GM19455 (cell line): ENCODE measurements around the gene TGFB2.

Source experiments
- ATAC-seq: cut with Tn5 transposase; IDR thresholded peaks from one replicate; pipeline ENCODE4 v1.9.1; 2021; ENCODE audit not compliant: unreplicated experiment

The TGFB2 gene

DNA sequence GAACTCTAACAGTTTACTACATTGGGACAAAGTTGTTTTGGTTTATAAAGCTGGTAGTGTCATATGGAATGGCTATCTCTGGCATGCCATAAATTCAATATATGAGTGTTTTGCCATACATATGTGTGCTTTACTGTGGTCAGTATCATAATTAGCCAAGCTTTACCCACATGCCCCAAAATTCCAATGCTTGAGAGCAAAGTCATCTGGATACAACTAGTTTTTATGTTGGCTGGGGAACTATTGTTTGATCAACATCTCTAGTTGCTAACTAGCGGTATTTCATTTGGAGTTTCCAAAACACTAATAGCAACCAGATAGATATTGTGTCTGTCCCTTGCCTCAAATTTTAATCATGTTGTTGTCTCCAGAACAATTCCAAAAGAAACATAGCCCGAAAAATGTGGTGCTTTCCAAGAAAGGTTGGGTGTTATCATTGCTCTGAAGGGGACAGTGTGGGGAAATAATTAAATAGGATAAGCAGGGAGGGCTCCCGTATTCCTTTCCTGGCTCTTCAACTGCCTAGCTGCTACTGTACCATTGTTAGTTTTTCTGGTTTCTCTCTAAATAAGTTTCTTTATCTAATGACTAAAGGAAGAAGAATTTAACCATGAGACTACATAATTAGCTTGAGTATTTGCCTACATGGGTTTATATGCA lies 136.1 kb downstream of the TGFB2 start:
- ATAC-seq: no peak

DNA sequence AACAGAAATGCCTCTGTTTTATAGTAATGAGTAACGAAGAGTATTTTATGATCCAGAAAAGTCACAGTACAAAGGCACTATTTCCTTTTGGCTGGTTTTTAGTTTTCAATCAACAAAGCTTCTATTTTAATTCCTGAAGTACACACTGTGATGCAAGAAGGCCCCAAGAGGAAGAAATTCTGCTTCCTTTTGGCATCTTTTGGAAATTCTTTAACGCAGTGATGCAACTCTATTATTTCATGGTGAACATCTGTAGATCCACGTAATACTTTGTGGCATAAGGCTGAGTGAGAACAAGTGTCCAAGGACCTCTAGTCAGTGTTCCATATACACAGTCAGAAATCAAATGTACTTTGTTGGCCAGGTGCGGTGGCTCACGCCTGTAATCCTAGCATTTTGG lies 137.5 kb downstream of the TGFB2 start:
- ATAC-seq: no peak

DNA sequence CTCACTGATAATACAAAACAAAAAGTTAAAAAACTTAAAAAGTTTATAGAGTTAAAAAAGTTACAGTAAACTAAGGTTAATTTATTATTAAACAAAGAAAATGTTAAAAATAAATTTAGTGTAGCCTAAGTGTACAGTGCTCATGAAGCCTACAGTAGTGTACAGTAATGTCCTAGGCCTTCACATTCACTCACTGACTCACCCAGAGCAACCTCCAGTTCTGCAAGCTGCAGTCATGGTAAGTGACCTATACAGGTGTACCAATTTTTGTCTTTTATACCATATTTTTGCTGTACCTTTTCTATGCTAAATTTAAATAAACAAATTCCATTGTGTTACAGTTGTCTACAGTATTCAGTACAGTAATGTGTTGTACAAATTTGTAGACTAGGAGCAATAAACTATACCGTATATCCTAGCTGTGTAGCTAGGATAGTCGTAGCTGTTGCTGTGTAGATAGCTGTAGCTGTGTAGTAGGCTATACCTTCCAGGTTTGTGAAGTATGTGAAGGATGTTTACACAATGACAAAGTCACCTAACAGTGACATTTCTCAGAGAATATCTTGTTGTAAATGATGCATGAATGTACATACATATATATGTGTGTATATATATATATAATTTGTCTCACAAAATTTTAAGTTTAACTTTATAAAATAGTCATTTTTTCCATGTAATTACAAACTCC lies 140.2 kb downstream of the TGFB2 start:
- no peak for ATAC-seq

DNA sequence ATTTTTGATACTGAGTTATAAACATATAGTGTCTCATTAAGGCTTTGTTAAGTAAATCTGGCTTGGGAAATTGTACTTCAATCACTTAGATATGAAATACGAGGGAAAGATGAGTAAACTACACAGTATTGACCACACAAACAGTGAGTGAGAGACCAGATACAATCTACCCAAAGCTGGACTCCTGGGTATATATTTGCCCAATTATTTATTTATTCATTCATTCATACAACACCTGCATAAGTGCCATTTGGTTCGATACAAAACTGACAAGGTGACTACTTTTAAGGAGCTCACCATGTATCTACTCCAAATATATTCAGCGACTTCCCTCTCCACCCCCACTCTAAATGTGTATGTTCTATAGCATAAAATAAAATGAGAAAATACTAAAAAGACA lies 143.4 kb downstream of the TGFB2 start:
- ATAC-seq: no peak

DNA sequence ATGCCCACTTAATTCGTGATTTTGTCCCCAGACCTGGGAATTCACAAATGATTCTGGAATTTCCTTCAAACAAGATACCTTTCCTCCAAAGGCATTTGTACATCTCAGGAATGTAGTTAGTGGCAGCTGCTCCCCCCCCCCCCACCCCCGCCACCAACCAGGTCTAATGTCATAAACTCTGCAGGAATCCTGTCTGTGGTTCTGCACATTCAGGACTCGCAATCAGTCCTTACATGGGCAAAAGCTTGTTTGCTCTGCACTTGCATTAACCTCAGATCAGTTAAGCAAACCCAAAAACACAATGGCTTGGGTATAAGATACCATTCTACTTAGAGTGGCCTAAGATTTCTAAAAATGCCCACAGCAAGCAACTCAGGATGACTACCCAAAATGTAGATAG lies 143.8 kb downstream of the TGFB2 start:
- ATAC-seq: no peak

DNA sequence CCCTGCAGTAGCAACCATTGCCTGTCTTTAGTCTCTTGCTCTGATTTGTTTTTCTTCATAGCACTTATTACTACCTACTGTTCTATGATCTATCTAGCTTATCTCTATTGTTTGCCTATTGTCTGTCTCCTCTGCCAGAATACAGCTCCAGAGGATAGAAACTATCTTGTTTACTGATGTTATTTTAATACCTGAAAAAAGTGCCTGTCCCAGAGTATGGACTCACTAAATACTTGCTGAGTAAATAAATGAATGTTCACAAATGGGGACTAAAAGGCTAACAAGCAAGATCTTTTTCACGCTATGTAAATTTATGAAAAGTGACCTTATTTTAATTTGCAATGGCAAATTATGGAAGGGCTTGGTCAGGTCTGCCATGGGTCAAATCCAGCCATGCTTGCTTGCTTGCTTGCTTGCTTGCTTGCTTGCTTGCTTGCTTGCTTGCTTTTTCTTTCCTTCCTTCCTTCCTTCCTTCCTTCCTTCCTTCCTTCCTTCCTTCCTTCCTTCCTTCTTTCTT lies 145.3 kb downstream of the TGFB2 start:
- no peak for ATAC-seq

DNA sequence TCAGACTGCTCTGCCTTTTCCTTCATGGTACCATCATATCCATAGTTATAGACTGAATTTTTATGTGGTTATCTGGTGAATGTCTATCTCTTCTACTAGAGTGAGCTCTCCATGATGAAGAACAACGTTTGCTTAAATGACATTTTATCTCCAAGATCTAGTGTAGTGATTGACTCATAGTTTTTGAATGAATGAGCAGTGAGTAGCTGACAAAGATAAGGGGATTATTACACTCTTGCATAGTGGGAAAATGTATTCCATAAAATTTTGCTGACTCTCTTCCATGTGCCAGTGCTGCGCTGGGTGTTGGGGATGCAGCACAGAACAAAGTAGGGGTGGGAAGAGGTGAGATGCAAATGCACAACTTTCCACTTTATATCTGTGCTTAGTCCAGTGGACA lies 147.7 kb downstream of the TGFB2 start:
- ATAC-seq: no peak

DNA sequence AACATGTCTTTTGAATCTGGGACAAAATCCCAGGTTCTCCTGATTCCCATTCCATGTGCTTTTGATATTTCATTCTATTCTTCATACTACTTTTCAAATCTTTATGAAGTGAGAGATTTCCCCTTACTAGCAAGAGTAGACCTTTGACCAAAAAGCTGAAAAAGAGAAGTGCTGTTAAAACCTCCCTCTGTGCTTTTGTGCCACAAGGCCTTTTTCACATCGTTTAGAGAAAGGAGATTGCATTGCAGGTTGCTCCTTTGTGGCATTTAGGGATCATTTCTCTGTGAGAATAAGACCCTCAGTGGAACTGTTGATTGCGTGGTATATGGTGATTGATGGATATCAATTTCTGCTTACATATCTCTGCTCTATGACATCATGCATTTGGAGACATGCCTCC lies 148.8 kb downstream of the TGFB2 start:
- ATAC-seq: no peak
